ENCODE measurements around the gene ACMSD.
"Not testable (repeated sequence)": the region's sequence is repeated elsewhere in the genome, so short reads cannot be mapped to it uniquely, and the experiment has no call there.

Gene ACMSD

GRCh38 chr2:134838143-134838620, at the start of gene ACMSD:
ACMSD (plus strand) TSS chr2:134838616; CDS start chr2:134838683, 67 bp downstream.
- Histone ChIP-seq H3K9ac (ENCODE audit: low read depth, low read length) (no peak within 1 kb of the TSS), H3K27me3 (ENCODE audit: control insufficient read depth, insufficient read depth, low read length) (no peaks in the 10 kb centered on the region), H3K36me3 (ENCODE audit: control insufficient read depth, insufficient read depth, low read length) (no peaks in the 10 kb centered on the region), H3K9me3 (ENCODE audit: control insufficient read depth, insufficient read depth, low read length) (peaks cover 6% of the 10 kb centered on the region), H3K4me1 (ENCODE audit: control insufficient read depth, insufficient read depth, low read length) (peaks cover 3% of the 10 kb centered on the region; the same call in 1 of the 2 replicates), H3K27ac (ENCODE audit: low read depth, low read length) (no peak within 1 kb of the TSS), H3K4me3 (ENCODE audit: low read depth, low read length) (no peak within 1 kb of the TSS)

DNA sequence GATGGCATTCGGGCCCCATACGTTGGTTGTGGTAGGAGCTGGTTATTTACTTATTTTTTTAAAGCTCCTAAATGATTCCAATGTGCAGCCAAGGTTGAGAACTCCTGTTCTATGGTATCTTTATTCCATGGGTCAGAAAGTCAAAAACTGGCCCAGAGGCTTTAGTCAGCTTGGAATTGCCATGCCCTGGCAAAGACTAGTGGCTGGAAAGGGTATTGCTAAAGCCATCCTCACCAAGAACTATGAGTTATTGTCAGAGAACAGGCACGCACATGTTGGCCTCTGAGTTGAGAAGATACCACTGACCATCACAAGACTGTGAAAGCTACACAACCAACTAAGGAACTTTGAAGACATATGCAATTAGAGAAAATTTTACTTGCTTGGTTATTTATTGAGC, 47.9 kb upstream of the ACMSD start:
- H3K4me3 ChIP-seq (ENCODE audit: low read depth, low read length), result no peak overlapping the region
- H3K27me3 ChIP-seq (ENCODE audit: control insufficient read depth, insufficient read depth, low read length), result no peaks in the 10 kb centered on the region
- H3K9me3 ChIP-seq (ENCODE audit: control insufficient read depth, insufficient read depth, low read length), result no peaks in the 10 kb centered on the region
- H3K27ac ChIP-seq (ENCODE audit: low read depth, low read length), result no peak overlapping the region
- no peak overlapping the region for H3K9ac ChIP-seq (ENCODE audit: low read depth, low read length)
- no peaks in the 10 kb centered on the region for H3K4me1 ChIP-seq (ENCODE audit: control insufficient read depth, insufficient read depth, low read length)
- no peaks in the 10 kb centered on the region for H3K36me3 ChIP-seq (ENCODE audit: control insufficient read depth, insufficient read depth, low read length)

DNA sequence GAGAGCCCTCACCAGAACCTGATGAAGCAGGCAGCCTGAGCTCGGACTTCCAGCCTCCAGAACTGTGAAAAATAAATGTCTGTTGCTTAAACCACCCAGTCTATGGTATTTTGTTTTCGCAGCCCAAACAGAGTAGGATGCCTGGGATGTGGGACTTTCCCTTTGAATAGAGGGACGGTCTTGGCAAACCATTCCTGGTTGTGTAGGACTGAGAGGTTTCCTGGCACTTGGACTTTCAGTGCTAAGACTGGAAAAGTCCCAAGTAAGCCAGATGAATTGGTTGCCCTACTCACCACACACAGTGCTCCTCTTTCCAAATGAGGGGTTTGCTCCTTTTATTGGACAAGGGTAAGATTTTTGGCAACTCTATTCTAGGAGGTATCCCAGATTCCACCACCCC, 46.8 kb upstream of the ACMSD start:
- no peaks in the 10 kb centered on the region for H3K9me3 ChIP-seq (ENCODE audit: control insufficient read depth, insufficient read depth, low read length)
- H3K27ac ChIP-seq (ENCODE audit: low read depth, low read length), result no peak overlapping the region
- no peak overlapping the region for H3K9ac ChIP-seq (ENCODE audit: low read depth, low read length)
- no peaks in the 10 kb centered on the region for H3K4me1 ChIP-seq (ENCODE audit: control insufficient read depth, insufficient read depth, low read length)
- no peaks in the 10 kb centered on the region for H3K27me3 ChIP-seq (ENCODE audit: control insufficient read depth, insufficient read depth, low read length)
- H3K4me3 ChIP-seq (ENCODE audit: low read depth, low read length), result no peak overlapping the region
- H3K36me3 ChIP-seq (ENCODE audit: control insufficient read depth, insufficient read depth, low read length), result no peaks in the 10 kb centered on the region

DNA sequence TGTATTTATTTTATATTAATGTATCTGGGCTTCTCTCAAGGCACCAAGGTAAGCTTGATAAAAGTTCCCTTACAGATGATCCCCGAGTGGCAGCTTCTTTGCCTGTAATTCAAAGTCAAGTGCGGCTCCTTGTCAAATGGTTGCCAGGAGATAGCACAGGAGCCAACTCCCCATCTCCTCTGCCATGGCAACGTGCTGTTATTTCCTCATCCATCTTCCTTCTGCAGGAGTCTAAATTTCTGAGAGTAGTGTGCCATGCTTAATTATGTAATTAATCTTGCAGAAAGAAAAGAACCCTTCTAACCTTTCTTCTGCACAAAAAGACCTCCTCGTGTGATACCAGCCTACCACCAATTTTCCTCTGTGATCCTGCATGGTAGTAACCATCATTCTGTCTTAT, 46.2 kb upstream of the ACMSD start:
- H3K9me3 ChIP-seq (ENCODE audit: control insufficient read depth, insufficient read depth, low read length), result no peaks in the 10 kb centered on the region
- H3K9ac ChIP-seq (ENCODE audit: low read depth, low read length), result no peak overlapping the region
- no peaks in the 10 kb centered on the region for H3K4me1 ChIP-seq (ENCODE audit: control insufficient read depth, insufficient read depth, low read length)
- no peaks in the 10 kb centered on the region for H3K27me3 ChIP-seq (ENCODE audit: control insufficient read depth, insufficient read depth, low read length)
- H3K4me3 ChIP-seq (ENCODE audit: low read depth, low read length), result no peak overlapping the region
- no peaks in the 10 kb centered on the region for H3K36me3 ChIP-seq (ENCODE audit: control insufficient read depth, insufficient read depth, low read length)
- H3K27ac ChIP-seq (ENCODE audit: low read depth, low read length), result no peak overlapping the region

- H3K9ac ChIP-seq (ENCODE audit: low read depth, low read length), result no peak overlapping the region
- no peaks in the 10 kb centered on the region for H3K36me3 ChIP-seq (ENCODE audit: control insufficient read depth, insufficient read depth, low read length)
- H3K4me3 ChIP-seq (ENCODE audit: low read depth, low read length), result no peak overlapping the region
- H3K9me3 ChIP-seq (ENCODE audit: control insufficient read depth, insufficient read depth, low read length), result no peaks in the 10 kb centered on the region
- H3K27me3 ChIP-seq (ENCODE audit: control insufficient read depth, insufficient read depth, low read length), result no peaks in the 10 kb centered on the region
- H3K4me1 ChIP-seq (ENCODE audit: control insufficient read depth, insufficient read depth, low read length), result no peaks in the 10 kb centered on the region
- H3K27ac ChIP-seq (ENCODE audit: low read depth, low read length), result no peak overlapping the region
These were observed 42.7 kb upstream of the ACMSD start for GRCh38 chr2:134795765-134796164.

DNA sequence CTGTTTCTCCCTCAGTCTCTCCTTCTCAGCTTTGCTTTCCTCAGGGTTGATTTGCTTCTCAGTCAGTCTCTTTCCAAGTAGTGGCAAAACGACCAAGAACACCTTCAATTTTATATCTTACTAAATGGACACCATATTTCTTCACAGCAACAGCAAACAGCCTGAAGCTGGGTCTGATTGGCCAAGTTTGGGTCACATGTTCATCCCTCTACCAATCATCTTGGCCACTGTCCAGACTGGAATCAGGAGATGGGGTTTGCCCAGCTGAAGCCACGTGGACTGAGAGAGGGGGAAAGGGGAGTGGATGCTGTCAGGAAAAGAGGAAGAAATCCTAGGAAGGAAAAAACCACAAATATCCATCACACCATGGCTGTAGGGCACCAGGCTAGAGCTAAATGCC, 42.0 kb upstream of the ACMSD start:
- no peaks in the 10 kb centered on the region for H3K9me3 ChIP-seq (ENCODE audit: control insufficient read depth, insufficient read depth, low read length)
- H3K9ac ChIP-seq (ENCODE audit: low read depth, low read length), result no peak overlapping the region
- no peak overlapping the region for H3K4me3 ChIP-seq (ENCODE audit: low read depth, low read length)
- H3K36me3 ChIP-seq (ENCODE audit: control insufficient read depth, insufficient read depth, low read length), result no peaks in the 10 kb centered on the region
- no peaks in the 10 kb centered on the region for H3K4me1 ChIP-seq (ENCODE audit: control insufficient read depth, insufficient read depth, low read length)
- no peak overlapping the region for H3K27ac ChIP-seq (ENCODE audit: low read depth, low read length)
- H3K27me3 ChIP-seq (ENCODE audit: control insufficient read depth, insufficient read depth, low read length), result no peaks in the 10 kb centered on the region

GRCh38 chr2:134799936-134800335, 38.5 kb upstream of the ACMSD start:
- no peak overlapping the region for H3K27ac ChIP-seq (ENCODE audit: low read depth, low read length)
- H3K4me3 ChIP-seq (ENCODE audit: low read depth, low read length), result no peak overlapping the region

DNA sequence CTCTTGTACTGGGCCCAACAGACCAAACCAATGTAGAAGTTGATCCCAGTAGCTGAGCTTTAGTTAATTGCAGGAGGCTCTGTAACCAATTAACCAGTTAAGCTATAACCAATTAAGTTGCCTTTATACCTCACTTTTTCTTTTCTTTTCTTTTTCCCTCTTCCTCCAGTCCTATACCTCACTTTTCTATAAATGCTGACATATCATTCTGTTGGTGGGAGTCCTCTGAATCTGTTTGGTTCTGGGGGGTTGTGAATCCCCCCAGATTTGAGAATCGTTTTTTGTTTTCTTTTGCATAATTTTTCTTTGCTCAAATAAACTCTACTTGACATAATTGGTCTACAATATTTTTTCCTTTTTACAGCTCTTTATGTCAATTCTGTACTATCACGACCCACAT, 38.1 kb upstream of the ACMSD start:
- H3K4me1 ChIP-seq (ENCODE audit: control insufficient read depth, insufficient read depth, low read length), result no peaks in the 10 kb centered on the region
- peaks cover 15% of the 10 kb centered on the region for H3K9me3 ChIP-seq (ENCODE audit: control insufficient read depth, insufficient read depth, low read length)
- no peak overlapping the region for H3K4me3 ChIP-seq (ENCODE audit: low read depth, low read length)
- H3K36me3 ChIP-seq (ENCODE audit: control insufficient read depth, insufficient read depth, low read length), result no peaks in the 10 kb centered on the region
- H3K9ac ChIP-seq (ENCODE audit: low read depth, low read length), result no peak overlapping the region
- H3K27ac ChIP-seq (ENCODE audit: low read depth, low read length), result no peak overlapping the region
- no peaks in the 10 kb centered on the region for H3K27me3 ChIP-seq (ENCODE audit: control insufficient read depth, insufficient read depth, low read length)

More at GRCh38 chr2:134799936-134800335, 38.5 kb upstream of the ACMSD start:
- Histone ChIP-seq H3K4me1 (ENCODE audit: control insufficient read depth, insufficient read depth, low read length) (no peaks in the 10 kb centered on the region), H3K27me3 (ENCODE audit: control insufficient read depth, insufficient read depth, low read length) (no peaks in the 10 kb centered on the region), H3K36me3 (ENCODE audit: control insufficient read depth, insufficient read depth, low read length) (no peaks in the 10 kb centered on the region), H3K9me3 (ENCODE audit: control insufficient read depth, insufficient read depth, low read length) (peaks cover 15% of the 10 kb centered on the region), H3K9ac (ENCODE audit: low read depth, low read length) (no peak overlapping the region)

DNA sequence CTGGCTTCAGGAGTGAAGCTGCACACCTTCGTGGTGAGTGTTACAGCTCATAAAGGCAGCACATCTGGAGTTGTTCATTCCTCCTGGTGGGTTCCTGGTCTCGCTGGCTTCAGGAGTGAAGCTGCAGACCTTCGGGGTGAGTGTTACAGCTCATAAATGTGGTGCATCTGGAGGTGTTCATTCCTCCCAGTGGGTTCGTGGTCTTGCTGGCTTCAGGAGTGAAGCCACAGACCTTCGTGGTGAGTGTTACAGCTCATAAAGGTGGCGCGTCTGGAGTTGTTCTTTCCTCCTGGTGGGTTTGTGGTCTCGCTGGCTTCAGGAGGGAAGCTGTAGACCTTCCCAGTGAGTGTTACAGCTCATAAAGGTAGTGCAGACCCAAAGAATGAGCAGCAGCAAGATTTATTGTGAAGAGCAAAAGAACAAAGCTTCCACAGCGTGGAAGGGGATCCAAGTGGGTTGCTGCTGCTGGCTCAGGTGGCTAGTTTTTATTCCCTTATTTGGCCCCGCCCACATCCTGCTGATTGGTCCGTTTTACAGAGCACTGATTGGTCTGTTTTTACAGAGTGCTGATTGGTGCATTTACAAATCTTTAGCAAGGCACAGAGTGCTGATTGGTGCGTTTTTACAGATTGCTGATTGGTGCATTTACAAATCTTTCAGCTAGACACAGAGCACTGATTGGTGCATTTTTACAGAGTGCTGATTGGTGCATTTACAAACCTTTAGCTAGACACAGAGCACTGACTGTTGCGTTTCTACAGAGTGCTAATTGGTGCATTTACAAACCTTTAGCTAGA, 34.6 kb upstream of the ACMSD start:
- H3K9me3 ChIP-seq (ENCODE audit: control insufficient read depth, insufficient read depth, low read length), result peaks cover 15% of the 10 kb centered on the region
- not testable (repeated sequence) for H3K27ac ChIP-seq (ENCODE audit: low read depth, low read length); H3K9ac ChIP-seq (ENCODE audit: low read depth, low read length); H3K4me3 ChIP-seq (ENCODE audit: low read depth, low read length); H3K27me3 ChIP-seq (ENCODE audit: control insufficient read depth, insufficient read depth, low read length); H3K4me1 ChIP-seq (ENCODE audit: control insufficient read depth, insufficient read depth, low read length); H3K36me3 ChIP-seq (ENCODE audit: control insufficient read depth, insufficient read depth, low read length)

- H3K36me3 ChIP-seq (ENCODE audit: control insufficient read depth, insufficient read depth, low read length), result no peaks in the 10 kb centered on the region
These were observed 22.7 kb upstream of the ACMSD start for GRCh38 chr2:134815741-134816140.

GRCh38 chr2:134818321-134818720, 20.1 kb upstream of the ACMSD start:
- Histone ChIP-seq H3K9me3 (ENCODE audit: control insufficient read depth, insufficient read depth, low read length) (no peaks in the 10 kb centered on the region), H3K9ac (ENCODE audit: low read depth, low read length) (no peak overlapping the region), H3K4me1 (ENCODE audit: control insufficient read depth, insufficient read depth, low read length) (no peaks in the 10 kb centered on the region)

More at GRCh38 chr2:134815741-134816140, 22.7 kb upstream of the ACMSD start:
- H3K4me1 ChIP-seq (ENCODE audit: control insufficient read depth, insufficient read depth, low read length), result no peaks in the 10 kb centered on the region
- no peak overlapping the region for H3K27ac ChIP-seq (ENCODE audit: low read depth, low read length)
- H3K9me3 ChIP-seq (ENCODE audit: control insufficient read depth, insufficient read depth, low read length), result peaks cover 4% of the 10 kb centered on the region; the same call in 1 of the 2 replicates
- no peaks in the 10 kb centered on the region for H3K27me3 ChIP-seq (ENCODE audit: control insufficient read depth, insufficient read depth, low read length)
- no peak overlapping the region for H3K4me3 ChIP-seq (ENCODE audit: low read depth, low read length)
- no peak overlapping the region for H3K9ac ChIP-seq (ENCODE audit: low read depth, low read length)

More at GRCh38 chr2:134818321-134818720, 20.1 kb upstream of the ACMSD start:
- Histone ChIP-seq H3K27me3 (ENCODE audit: control insufficient read depth, insufficient read depth, low read length) (no peaks in the 10 kb centered on the region), H3K36me3 (ENCODE audit: control insufficient read depth, insufficient read depth, low read length) (no peaks in the 10 kb centered on the region), H3K4me3 (ENCODE audit: low read depth, low read length) (no peak overlapping the region), H3K27ac (ENCODE audit: low read depth, low read length) (no peak overlapping the region)
